ENCODE measurements around the gene UBA1.

GRCh38 chrX:47235691-47236103 is 42.1 kb downstream of the UBA1 start:
- TF ChIP-seq POLR2A (IDR thresholded peaks at IDR 0.05; ENCODE audit: low read depth, low read length) (no peak), POLR2AphosphoS5 (IDR thresholded peaks at IDR 0.05; ENCODE audit: low read depth, low read length) (no peak)
